Activated CD8-positive, alpha-beta memory T cell treated with anti-CD3 and anti-CD28 coated beads for 48 hours (primary cell): ENCODE data around the gene ZCWPW2.

ENCODE experiments used
- DNase-seq, 3 experiments: peaks; one replicate each; pipeline ENCODE4 v3.0.0-alpha.2; 2020; ENCODE audit warnings: low read depth in 2 of 3, low spot score in 2 of 3

The ZCWPW2 gene

DNA sequence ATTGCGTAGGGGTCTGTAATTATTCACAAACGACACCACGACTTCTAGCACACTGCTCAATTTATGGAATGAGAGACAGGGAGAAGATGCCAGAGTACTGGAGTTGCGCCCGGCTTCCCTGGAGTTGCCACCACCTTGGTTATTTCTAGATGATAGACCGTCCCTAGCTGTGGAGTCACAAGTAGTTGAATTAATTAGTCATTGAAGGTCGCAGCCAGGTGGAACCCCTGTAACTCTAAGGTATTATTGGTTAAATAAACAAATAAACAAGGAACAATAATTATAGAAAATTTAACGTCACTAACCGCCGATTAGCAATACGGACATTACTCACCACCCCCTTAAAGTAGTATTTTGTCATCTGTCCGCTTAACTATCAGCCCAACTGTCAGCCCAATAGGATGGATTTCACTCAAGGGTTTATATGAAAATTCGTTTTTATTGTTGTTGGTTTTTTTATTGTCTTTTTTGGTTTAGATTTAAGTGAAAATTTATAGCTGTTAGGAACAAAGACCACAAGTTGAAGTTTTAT lies 1.0 kb downstream of the ZCWPW2 start:
- no peak for DNase-seq

DNA sequence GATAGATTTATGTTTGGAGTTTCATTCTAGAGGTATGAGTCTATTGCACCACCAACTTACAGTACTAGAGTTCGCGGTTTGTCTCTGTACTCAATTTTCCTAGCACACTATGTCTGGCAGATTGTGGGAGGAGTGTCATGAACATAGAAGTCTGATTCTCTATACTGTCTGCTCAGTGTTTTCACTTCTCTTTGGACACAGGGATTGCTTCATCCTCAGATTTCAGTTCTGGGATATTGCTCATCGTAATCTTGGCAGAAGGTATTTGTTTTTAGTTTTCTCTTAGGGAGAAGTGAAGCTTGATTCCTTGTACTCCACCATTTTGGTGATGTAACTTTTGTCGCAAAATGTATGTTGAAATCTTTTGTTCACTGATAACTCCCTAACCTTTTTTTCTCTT lies 27.9 kb downstream of the ZCWPW2 start:
- DNase-seq = no peak

DNA sequence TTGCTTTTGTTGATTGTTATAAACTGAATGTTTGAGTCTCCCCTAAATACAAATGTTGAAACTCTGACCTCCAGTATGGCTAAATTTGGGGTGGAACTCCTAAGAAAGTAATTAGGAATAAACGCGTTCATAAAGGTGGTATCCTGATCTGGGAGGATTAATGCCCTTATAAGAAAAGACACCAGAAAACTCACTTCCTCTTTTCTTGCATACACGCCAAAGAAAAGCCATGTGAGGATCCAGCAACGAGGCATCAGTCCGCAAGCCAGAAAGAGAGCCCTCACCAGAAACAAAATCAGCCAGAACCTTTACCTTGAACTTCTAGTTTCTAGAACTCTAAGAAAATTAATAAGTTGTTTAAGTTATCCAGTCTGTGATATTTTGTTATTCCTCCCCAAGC lies 37.5 kb downstream of the ZCWPW2 start:
- DNase-seq = no peak

DNA sequence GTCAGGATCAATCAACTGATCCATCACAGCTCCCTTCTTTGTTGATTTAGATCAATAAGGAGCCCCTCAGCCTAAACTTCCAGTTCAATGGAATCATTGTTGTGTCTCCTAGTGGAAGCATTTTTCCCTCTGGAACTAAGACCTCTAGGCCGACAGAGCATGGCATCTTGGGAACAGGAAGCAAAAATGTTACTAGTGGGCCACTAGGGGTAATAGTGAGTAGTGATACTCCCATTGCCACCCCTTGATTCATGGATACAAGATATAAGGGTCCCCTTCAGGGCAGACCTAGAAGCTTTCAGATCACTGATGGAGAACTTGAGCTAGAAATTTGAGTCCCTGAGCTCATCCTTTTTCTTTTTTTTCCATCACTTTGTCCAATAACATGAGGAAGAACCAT lies 40.5 kb downstream of the ZCWPW2 start:
- no peak for DNase-seq

DNA sequence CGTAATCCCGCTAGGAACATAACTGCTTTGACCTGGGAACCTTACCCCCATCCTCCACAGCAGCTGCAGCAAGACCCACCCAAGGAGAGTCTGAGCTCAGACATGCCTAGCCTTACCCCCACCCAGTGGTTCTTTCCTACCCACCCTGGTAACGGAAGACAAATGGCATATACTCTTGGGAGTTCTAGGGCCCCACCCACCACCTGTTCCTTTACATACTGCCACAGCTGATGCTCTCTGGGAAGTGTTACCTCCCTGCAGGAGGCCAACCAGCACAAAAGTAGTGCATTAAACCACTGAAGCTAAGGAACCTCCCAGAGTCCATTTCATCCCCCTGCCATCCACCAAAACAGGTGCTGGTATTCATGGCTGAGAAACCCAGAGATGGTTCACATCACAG lies 50.7 kb downstream of the ZCWPW2 start:
- DNase-seq = no peak

DNA sequence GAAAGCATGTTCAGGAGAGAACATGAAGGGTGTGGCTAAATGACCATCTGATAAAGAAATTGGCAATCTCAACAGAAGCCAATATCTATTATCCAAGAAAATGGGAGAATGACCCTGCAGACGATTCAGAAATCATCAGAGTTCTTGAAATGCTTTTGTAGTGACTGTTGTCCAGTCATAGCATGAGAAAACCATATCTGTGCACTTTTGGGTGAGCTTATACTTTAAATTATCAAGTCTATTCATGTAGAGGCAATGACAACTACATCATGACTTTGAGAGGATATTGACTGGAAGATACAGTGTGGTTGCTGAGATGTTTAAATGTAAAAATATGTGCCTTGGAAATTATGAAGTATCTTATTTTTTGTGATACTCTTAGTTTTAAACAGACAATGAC lies 57.7 kb downstream of the ZCWPW2 start:
- DNase-seq = no peak

DNA sequence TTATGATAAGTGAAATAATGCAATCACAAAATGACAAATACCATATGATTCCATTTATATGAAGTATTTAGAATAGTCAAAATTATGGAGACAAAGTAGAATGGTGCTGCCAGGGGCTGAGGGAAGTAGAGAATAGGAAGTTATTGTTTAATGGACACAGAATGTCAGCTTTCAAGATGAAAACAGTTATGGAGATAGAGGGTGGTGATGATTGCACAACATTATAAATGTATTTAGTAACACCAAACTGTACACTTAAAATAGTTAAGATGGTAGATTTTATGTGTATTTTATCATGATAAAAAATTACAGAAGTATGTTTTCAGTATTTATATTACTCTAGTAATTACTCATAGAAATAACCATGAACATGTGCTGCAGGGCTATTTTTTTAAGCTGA lies 100.9 kb downstream of the ZCWPW2 start:
- no peak for DNase-seq

DNA sequence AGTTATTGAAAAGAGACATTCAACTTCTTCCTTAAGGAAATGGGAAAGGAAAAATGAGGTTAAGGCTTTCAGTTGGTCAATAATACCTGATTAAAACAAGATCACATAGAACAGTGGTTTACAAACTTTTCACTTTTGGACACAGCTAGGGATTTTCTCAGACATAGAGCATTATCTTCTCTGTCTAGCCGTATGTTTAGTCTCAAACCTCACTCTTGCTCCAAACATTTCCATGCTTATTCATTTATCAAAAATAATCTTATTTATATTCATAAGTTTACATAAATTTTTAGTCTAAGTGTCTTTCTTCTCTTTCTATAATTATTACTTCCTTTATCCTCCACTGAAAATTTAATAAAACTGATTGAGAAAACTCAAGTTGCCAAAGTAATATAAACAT lies 114.3 kb downstream of the ZCWPW2 start:
- DNase-seq = no peak

DNA sequence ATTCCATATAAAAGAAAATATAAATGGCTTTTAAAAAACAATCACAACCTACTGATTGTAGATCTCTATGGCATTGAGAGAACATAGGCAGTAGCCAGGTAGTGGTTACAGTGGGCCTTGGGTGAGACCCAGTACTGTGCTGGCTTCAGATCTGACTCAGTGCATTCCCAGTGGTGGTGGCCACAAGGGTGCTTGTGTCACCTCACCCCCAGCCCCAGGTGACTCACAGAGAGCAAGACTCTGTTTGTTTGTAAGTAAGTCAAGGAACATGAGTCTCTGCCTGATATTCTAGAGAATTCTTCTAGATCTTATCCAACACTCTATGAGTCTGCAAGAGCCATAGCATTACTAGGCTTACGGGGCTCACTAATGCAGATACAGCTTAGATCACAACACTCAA lies 118.9 kb downstream of the ZCWPW2 start:
- no peak for DNase-seq

DNA sequence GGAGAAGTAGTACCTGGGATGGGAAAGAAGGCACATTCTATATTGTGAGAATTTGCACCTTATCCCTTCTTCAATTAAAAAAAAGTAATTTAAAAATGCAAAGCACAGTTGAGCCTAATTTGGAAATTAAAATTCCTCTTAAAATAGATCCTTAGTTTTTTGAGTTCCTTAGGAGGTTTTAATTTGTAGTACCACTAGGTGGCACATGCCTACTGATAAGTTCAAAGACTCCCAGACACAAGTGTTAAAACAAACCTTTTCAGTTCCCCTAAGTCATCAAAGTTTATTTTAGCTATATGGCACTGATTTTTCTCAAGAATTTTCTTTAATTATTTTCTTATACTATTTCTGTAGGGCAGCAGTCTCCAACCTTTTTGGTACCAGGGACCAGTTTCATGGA lies 127.7 kb downstream of the ZCWPW2 start:
- no peak for DNase-seq

DNA sequence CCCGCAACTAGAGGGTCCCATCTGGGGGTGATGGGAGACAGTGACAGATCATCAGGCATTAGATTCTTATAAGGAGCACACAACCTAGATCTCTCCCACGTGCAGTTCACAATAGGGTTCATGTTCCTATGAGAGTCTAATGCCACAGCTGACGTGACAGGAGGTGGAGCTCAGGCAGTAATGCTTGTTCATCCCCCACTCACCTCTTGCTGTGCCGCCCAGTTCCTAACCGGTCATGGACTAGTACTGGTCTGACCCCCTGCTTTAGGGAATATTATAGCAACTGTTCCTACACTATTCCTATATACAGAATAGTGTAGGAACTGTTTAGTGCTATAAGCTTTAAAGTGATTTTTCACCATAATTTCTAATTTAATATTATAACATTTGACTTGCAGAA lies 128.2 kb downstream of the ZCWPW2 start:
- DNase-seq = no peak

DNA sequence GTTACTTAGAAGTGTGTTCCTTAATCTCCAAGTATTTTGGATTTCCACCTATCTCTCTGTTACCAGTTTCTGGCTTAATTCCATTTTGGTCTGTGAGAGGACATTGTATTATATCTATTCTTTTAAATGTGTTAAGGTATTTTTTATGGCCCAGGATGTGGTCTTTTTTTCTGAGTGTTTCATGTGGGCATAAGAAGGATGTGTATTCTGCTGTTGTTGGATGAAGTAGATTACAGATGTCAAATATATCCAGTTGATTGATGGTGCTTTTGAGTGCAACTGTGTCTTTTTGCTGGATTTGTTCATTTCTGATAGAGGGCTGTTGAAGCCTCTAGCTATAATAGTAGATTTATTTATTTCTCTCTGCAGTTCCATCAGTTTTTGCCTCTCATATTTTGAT lies 136.6 kb downstream of the ZCWPW2 start:
- no peak for DNase-seq

DNA sequence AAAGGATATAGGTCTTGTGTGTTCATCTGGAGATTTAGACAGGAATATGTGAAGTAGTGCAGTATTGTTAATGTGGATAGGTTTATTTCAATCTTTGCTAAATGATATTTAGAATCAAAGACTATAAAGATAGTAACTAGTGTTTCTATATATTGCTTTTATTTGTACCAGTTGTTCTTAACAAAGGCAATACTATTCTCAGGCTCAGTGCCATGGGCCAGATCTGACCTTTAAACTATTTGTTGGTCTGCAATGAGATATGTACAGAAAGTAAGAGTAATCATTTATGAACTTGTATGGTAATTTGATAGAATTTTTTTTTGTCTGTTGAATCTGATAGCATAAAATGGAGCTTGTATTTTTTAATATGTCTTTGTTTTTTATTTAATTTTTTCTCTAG lies 146.8 kb downstream of the ZCWPW2 start:
- DNase-seq = no peak

DNA sequence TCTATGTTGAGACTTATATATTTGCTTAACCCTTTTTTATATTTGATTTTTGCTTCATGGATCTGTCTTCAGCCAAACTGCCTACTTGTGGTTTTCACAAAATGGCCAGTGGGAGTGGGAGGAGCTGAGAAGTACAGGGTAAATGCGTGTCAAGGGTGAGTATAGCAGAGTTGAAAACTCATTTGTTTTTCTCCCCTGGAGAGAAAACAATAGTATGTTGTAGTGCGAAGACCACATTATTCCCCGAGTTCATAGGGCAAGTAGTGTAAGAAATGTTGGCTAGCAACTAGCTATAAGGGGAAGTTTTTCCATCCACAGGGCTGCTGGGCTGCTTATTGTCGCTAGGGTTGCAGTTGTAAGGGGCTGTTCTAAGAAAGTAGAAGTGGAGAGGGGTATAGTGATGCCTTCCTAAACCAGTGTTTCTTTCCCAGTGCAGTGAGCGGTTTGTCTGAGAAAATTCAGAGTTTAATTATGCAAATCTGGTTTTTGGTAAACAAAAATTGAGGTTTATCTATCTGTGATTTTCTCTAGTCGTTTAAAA lies 153.9 kb downstream of the ZCWPW2 start:
- DNase-seq = no peak

DNA sequence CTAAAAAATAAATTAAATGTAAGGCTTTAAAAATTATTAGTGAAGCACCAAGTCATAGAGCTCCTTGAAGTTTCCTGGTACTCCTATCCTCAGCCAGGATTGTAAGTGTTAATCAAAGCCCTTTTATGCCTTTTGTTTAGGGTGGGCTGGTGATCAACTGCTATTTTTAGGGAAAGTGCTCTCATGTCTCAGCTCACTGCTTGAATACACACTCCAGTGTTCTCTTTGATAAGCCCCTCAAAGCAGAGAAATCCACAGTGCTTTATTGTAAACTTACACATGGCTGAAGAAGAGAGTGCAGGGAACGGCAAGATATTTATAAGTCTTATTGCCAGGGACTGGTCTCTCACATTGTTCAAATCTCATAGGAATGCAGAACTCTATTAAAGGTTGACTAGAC lies 156.5 kb downstream of the ZCWPW2 start:
- no peak for DNase-seq

DNA sequence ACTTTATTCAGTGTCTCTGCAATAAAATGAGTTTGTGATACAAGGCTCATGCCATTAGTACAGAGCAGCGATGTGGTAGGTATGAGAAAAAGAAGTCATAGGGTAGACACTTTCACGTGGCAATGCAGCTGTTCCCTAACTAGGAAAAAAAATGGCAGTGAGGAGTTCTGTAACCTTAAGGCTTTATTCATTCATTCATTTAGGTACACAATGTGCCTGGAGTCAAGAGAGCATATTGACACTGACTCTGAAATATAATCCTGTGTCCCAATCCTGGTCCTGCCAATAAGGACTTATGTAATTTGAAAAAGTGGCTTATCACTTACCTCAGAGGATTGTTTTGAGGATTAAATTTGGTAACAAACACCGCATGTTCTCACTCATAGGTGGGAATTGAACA lies 173.1 kb downstream of the ZCWPW2 start:
- no peak for DNase-seq

DNA sequence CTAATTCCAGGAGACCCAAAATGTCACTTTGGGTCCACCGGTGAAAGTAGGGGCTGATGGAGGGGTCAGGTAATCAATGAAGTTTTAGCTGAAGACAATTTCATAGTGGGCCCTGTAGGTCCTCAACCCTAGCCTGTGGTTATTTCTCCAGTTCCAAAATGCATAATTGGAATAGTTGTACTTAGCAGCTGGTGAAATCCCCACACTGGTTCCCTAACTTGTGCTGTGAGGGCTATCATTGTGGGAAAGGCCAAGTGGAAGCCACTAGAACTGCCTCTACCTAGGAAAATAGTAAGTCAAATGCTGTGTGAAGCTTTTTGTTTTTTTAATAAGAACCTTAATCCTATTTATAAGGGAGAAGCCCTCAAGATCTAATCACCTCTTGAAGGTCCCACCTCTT lies 193.8 kb downstream of the ZCWPW2 start:
- no peak for DNase-seq

DNA sequence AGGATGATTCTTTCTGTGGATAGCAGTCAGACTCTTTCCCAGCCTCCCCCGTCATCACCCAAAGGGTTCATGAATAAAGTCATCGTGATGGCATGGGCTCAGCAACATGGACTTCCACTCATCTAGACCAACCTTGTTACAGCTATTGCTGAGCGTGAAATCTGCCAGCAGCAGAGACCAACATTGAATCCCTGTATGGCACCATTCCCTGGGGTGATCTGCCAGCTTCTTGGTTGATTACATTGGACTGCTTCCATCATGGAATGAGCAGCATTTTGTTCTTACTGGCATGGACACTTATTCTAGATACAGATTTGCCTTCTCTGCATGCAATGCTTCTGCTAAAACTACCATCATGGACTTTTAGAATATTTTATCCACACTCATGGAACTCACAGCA lies 195.7 kb downstream of the ZCWPW2 start:
- DNase-seq = no peak

DNA sequence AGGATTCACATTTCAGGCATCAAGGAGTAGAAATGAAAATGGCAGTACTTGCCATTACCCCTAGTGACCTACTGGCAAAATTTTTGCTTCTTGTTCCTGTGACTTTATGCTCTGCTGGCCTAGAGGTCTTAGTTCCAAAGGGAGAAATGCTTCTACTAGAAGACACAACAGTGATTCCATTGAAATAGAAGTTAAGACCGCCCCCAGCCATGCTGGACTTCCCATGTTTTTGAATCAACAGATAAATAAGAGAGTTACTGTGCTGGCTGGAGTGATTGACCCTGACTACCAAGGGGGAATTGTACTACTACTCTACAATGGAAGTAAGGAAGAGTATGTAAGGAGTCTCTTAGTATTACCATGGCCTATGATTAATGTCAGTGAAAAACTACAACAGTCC lies 196.3 kb downstream of the ZCWPW2 start:
- no peak for DNase-seq

DNA sequence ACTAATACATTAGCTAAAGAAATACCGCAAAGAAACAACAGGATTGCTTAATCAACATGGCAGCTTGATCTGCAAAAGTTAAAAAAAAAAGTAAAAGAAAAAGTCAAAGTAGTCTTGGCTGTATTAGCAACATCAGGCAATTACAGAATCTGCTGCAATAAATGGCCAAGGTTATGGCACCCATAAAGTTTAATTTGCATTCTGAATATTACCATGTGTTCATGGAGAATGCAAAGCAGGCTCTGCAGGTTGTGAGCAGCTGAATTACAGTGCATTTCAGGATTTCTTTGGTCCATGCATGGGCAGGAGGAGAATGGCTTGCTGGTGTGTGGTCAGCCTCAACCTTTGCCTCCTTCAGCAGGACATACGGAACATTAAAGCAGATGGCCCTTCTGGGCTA lies 199.2 kb downstream of the ZCWPW2 start:
- no peak for DNase-seq

DNA sequence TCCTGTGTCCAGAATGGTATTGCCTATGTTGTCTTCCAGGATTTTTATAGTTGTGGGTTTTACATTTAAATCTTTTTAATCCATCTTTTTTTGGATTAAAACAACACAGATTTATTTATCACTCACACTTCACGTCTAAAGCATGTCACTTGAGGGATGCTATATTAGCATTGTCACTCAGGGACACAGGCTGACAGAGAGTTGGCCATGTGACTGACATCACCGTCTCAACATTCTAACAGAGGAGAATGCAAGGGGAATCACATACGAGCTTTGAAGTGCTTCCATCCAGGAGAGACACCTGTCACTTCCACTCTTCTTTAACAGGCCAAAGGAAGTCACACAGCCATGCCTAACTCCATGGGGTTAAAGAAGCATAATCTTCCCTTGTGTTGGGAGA lies 204.7 kb downstream of the ZCWPW2 start:
- no peak for DNase-seq

DNA sequence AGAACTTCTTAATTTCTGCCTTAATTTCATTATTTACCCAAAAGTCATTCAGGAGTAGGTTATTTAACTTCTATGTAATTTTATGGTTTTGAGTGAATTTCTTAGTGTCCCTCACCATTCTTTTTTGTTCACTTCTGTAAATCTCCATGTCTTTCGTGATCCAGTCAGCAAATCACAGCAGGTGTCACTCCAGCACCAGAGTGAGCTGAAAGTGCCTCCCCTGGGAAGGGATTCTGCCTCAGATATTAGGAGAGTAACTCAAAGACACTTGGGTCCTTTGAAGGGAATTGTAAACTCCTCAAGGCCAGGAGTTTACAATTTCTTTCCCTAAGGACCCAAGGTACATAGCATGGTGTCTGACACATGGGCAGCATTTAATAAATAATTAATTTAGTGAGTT lies 207.7 kb downstream of the ZCWPW2 start:
- no peak for DNase-seq

DNA sequence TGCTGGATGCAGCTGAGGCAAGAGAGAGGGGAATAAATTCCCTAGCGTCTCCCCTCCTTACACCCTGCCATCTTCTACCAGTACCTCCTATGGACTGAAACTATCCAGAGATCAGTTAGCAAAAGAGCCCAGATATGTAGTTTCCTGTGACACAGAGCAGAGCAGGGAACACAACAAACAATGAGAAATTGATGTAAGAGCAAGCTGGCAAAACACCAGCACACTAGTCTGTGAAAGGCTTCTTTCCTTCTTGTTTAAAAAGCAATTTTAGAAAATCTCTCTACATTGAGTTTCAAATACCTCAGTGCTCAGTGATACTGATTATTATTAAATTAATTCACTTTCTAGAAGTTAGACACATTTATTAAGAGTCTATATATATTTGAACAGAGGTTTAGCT lies 215.7 kb downstream of the ZCWPW2 start:
- DNase-seq = no peak

DNA sequence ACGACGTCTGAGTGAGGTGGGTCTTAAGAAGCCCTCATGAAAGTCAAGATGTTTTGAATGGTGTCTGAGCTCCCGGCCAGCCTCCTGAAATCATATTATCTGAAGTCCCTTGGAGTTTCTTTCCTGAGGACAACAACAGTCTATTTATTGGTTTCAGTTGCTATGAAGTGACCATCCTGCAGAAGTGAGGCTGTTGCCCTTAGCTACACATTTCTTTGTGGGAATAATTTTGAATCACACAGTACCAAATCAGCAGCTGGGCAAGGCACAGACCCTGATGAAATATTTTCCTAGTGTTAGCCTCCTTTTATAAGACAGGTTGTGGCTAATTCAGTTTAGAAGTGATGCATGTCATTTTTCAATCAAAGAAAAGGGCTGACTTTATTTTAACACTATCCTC lies 220.8 kb downstream of the ZCWPW2 start:
- no peak for DNase-seq
